ENCODE measurements around the gene SRRM4.
A peak's percentile ranks its signal among the peaks of the same experiment; 100 is the strongest.
"Not testable (repeated sequence)": the region's sequence is repeated elsewhere in the genome, so short reads cannot be mapped to it uniquely, and the experiment has no call there.

SRRM4 gene

DNA sequence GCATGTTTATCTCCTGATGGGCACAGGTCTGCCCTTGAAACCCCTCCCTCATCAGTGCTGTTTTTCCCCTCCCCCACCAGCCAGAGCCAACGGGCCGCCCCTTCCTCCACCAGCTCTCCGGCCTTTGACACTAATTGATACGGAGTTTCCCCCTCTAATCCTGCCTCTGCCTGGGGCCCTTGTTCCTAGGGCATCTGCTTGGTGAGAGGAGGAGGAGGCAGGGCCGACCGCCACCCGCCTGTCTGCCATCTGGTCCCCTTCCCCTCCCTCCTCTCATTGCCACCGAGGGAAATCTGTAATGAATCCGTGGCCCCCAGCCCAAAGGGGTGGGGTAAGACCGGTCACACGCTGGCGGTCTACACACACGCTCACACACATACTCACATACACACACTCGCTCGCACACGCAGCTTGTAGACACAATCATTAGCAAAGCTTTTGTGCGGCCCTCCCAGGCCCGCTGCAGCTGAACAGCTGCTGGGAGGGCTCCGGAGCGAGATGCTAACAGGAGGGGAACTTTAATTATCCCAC is 27.4 kb downstream of the SRRM4 start:
- no peak for DNase-seq

DNA sequence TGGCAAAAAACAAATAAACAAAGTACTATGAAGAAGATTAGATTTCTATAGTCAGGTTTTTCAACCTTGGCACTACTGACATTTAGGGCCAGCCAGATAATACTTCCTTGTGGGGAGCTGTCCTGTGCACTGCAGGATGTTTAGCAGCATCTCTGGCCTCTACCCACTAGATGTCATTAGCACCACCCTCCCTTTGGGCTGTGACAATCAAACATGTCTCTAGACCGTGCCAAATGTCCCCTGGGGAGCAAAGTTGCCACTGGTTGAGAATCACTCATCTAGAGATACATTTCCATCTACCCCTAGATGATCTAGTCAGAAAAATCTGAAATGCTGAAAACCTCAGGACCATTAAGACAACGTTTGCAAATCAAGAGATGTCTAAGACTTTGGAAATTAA is 29.9 kb downstream of the SRRM4 start:
- DNase-seq: no peak

DNA sequence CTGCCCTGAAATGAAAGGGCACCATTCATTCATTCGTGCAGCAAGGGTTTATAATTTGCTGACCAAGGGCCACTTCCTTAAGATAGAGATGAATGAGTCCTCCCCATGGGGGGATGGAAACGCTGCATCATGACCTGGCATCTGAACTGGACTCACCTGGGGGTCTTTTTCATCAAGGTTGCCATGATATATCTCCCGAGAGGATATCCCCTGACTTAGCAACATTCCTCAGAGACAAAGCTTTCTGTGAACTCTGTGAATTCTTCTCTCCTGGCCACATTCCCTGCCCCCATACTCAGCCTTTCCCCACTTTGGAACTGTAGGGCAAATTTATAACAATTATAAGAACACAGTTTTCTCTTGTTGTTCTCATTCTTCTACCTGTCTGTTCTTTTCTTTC is 30.8 kb downstream of the SRRM4 start:
- DNase-seq: no peak

DNA sequence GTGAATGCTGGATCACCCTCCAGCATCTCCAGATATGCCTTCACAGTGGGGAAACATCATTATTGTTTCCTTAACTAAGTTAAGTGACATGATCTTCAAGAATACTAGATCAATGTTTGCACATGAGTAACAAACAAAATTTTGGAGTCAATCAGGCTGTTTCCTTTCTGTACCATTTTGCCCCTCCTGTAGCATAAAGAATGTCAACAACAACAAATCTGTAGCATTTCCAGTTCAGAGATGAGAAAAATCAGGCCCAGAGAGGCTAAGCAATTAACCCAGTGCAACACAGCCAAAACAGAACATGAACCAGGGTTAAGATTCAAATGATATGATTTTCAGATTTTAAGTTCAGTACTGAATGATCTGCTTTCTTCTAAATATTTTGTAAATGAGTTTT is 31.7 kb downstream of the SRRM4 start:
- DNase-seq: no peak

DNA sequence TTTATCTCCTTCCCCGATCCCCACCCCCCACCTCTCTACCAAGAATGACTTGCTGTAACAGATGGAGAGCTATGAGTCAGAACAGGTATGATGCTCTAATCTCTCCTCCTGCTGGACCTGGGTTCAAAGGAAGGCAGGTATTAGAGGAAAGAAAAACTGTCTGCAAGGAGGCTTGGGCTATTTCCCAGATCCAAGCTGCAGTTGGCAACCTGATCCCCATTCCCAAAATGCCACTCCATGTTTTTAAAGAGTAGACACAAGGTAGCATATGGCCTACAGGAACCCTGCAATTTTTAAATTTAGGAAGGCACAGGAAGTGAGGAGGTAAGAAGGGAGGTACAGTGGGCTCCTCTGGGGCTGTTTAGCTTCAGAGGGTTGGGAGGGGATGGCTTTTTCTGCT is 33.0 kb downstream of the SRRM4 start:
- no peak for DNase-seq

DNA sequence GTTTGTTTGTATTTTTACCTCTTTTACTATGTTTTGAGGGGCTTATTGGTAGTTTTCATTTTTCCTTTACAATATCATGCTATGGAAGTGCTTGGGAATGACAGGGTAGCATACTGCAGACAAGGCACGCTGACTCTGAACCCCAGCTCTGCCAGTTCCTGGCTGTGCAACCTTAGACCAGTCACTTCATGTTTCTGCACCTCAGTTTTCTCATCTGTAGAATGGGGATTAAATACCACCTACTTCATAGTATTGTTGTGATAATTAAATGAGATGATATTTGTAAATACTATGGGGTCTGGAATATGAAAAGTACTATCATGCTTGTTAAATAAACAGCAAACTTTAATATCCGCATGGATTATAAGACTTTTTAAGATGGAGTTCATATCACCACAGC is 35.4 kb downstream of the SRRM4 start:
- no peak for DNase-seq

DNA sequence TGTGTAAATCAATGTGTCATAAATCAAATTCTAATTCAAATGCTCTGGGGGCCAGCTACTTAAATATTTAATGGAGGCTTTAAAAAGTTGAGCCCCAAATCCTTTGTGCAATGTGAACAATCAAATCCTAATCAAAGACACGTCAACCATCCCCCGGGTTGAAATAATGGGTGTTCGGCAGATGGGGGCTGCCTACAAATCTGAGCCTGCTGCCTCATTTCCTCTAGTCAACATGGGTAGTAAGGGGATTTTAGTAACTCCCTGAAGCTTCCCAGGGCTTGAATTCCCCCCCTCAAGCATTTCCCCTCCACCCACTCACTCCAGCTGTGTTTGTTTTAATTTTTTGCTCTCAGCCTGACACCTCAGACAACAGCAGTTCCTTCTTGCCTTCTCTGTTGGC is 37.8 kb downstream of the SRRM4 start:
- no peak for DNase-seq

DNA sequence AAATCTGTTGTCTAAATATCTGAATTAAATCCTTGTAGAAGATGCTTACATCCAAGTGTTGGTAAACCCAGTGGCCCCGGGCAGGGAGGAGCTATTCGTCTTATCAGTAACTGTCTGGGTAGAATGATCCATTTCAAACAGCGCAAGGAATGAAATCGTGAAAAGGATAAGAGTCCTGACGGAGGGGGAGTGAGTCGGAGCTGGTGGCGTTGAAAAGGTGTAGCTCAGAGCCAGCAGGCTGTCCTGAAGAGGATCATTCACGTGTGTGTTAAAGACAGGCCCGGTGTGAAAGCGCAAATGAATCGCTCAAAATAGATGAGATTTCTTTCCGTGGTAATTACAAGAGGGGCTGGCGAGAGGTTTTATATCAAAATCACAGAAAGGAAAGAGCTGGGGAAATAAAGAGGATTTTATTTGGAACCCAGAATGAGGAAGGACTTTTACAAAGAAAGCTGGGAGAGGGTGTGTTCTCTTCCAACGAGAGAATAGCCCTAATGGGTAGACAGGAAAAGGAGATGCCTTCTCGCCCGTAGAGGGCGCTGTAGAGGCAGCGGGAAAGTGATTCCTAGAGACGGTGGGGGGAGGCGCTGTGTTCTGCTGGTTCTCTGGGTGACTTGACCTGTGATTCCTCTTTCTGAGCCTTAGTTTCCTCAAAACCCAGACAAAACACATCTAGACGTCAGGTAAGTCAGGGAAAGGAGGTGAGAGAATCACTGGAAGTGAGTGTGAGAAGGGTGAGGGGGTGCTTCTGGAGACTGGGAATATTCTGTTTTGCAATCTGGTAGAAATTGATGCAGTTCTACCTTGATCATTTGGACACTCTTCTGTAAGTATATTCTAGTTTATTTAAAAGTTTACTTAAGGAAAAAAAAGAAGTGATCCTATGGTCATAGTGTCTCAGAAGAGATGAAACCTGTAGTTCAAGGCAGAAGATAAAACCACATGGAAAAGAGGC is 39.3 kb downstream of the SRRM4 start:
- peak; percentile 1 for DNase-seq

DNA sequence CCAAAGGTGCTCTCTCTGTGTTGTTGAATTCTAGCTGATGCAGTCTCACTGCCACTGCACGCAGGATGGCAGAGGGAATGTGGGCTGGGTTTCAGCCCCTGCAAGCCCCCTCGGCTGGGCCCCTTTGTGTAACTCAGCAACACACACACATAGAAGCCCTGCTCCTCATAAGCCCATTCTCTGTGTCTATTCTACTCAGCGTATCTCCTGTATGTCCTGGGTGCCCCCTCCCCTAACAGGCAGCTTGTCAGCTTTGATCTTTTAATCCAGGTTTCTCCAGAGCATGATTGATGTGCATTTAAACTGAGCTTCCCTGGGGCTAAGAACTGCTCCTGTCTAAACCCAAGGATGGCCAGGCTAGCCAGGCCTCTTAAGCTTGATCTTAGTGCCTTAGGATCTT is 43.0 kb downstream of the SRRM4 start:
- DNase-seq: no peak

DNA sequence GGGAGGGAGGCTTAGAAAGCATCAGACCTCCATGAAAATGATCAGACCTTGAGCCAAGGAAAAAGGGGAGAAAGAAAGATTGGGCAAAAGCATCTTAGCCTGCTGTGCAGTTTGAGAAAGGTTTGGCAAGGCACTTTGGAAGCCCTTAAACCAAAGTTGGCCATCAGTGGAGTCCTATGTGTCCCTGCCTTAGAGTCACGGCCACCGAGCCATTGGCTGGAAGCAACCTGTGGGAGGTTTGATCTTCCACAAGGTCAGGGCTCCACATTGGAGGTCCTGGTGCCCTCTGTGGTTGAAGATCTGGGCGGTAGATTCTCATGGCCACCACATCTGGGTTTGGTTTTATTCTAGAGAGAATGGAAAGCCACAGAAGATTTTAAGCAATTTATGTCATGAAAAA is 44.4 kb downstream of the SRRM4 start:
- DNase-seq: no peak

DNA sequence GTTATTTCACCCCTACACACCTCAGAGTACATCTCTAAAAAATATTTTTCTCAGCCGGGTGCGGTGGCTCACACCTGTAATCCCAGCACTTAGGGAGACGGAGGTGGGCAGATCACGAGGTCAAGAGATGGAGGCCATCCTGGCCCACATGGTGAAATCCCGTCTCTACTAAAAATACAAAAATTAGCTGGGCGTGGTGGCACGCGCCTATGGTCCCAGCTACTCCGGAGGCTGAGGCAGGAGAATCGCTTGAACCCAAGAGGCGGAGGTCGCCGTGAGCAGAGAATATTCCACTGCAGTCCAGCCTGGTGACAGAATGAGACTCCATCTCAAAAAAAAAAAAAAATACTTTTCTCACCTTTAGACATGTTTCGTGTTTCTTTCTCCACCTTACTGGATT is 52.0 kb downstream of the SRRM4 start:
- DNase-seq: not testable (repeated sequence)

DNA sequence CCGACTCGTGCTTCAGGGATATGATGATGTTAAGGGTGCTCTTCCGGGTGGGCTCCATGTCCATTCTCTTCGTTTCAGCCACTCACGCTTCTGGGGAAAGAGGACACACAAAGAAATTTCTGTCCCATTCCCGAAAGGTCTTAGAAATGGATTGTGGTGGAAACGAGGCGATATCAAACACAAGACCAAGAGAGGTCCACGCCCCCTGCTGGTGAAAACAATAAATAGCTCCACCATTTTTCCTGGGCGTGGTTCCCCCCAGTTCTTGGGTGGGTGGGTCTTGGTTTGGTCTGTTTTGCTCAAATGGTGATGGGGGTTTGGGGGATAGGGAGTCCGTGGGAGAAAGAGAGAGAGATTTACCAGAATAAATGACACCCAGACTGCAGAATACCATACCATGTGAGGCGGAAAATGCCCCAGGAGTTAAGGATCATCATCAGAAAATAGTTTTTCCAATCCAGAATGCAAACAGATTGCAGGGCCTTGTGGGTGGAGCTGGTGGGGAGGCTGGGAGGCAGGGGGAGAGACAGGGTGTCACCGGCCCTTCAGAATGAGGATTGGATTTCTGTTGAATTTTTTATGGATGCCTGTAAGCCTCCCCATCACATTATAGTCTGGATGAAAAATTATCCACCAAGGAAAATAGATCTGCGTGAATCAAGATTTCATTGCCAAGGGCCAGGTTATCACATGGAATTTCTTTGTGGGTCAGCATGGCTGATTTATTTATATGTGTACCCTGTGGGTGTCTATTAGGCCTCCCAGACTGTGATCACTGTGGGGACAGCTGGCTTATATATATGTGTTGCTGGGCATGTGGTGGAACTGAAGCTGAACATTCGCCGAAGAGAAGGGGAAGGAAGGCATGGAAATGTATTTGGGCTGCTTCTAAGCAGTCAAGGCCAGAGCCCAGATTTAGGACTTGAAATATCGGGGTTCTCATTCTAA is 55.8 kb downstream of the SRRM4 start:
- peak; percentile 24 for DNase-seq

DNA sequence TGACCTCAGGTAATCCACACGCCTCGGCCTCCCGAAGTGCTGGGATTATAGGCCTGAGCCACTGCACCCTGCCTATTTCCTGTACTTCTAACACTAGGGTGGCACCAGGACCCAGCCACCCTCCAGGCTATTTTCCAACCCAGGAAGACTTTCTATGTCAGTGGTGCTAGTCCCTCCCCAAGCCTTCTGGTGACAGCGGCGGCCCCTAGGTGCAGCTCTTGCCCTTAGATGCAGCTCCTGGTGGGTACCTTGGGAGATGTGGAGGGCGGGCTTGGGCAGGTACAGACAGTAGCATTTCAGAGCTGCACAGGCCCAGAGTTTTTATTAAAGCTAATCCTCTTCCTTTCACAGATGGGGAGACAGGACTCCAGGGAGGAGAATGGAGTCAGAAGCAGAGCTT is 62.8 kb downstream of the SRRM4 start:
- no peak for DNase-seq

DNA sequence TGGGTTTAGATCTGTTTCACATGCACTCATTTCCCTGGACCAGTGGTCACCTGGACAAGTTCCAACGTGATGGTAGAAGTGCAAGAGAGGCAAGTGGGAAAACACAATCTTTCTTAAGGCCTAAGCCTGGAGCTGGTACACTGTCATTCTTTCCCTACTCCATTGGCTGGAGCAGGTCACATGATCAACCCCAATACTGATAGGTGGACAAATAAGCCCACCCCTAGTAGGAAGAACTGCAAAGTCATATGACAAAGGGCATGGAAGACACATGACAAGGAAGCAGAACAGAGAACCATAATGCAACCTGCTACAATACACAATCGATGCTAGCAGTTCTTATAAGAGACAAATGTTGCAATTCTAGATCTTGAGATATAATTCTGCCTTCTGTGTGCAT is 66.3 kb downstream of the SRRM4 start:
- no peak for DNase-seq

DNA sequence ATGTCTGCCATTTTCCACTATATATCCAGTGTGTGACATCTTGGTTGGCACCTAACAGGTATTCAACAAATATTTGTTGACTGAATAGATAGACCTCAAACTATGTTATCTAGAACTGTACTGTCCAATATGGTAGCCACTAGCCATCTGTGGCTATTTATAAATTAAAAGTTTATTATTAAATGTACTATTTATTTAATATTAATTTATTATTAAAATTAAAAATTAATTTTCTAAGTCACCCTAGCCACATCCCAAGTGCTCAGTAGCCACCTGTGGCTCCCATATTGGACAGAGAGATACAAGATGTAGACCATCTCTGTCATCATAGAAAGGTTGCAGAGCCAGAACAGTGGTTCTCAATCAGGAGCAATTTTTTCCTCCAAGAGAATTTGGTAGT is 69.3 kb downstream of the SRRM4 start:
- DNase-seq: no peak

DNA sequence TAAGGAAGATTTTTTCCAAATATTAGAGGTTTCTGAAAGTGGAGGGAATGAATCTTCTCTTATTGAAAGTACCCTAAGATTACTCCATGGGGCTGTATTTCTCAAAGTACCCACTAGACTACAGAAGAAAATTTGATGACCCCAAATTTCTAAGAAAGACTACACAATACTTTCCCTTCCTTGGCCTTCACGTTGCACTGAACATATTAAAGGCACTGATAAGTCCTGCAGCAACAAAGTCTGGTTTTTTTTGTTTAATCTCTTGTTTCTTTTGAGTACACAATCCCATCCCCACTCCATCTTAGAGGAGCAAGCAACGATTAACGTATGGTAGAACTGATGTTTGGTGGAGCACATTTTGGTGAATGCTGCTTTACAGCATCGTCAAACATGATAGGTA is 70.1 kb downstream of the SRRM4 start:
- DNase-seq: no peak

DNA sequence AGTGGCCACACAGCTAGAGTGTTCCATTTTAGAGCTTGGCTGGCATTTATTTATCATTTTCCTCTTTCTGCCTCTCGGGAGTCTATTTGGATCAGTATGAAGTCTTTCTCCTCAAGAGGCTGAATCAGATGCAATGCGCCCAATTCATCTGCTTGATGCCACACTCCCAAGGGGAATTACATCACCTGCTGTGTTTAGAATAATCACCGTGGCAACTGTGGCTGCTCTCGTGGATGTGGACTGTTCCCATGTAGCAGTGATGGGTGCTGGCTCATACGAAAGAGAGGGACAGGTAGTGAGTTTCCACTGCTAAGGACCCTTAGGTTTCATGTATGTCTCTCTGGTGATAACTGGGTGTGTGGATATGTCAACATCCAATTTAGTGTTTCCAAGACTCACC is 70.7 kb downstream of the SRRM4 start:
- DNase-seq: no peak

DNA sequence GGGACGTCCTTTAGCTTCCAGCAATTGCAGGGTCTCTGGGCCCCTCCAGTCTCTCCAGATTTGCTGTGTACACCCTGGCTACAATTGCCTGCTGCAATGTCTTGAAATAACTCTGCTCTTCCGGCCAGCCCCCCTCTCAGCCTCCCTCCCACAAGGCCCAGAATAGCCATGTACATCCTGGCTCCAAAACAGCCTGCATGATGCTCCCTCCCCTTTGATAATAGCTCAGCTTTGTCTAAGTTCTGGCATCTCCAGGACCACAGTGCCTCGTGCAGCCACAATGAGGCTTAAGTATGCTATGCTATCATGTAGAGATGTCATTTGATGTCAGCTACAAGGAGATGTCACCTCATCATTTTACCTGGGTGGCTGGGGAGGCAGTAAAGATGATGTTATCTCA is 74.6 kb downstream of the SRRM4 start:
- no peak for DNase-seq

DNA sequence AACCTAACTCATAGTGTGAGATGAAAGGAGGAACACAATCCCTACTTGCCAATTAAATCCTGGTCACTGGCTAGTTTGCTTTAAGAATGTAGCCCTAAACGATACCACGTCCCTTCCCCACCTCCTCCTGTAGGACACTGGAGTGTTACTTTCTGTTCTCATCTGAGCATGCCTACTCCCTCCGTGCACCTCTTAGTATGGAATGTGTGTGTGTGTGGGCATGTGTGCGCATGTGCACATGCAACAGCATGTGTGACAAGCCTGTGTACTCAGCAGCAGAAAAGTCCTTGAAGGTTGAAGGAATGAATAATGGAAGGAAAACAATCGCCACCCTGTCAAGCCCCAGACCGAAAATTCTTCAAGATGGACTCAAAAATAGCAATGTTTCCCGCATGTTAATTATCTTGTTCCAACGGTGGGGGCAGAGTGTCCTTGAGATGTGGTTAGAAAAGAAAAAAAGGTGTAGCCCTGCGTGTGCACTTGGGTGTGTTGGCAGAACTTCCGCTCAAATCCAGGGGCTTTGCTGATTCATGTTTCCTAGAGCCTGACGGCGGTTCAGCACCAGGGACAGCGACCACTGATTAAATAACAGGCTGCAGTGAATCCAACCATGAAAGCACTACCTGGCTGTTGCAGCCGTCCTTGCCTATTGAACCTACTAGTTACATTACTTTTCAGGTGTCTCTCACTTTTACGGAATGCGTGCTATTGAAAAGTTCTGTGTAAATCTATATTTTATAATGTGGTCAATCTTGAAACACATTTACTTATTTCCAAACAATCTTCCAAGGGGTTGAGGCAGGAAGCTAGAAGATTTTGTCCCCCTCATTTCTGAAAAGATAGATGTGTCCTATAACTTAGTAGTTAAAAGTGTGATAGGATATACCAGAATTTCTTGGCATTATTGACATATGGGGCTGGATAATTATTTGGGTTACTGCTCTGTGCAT is 79.8 kb downstream of the SRRM4 start:
- DNase-seq: peak; percentile 14

DNA sequence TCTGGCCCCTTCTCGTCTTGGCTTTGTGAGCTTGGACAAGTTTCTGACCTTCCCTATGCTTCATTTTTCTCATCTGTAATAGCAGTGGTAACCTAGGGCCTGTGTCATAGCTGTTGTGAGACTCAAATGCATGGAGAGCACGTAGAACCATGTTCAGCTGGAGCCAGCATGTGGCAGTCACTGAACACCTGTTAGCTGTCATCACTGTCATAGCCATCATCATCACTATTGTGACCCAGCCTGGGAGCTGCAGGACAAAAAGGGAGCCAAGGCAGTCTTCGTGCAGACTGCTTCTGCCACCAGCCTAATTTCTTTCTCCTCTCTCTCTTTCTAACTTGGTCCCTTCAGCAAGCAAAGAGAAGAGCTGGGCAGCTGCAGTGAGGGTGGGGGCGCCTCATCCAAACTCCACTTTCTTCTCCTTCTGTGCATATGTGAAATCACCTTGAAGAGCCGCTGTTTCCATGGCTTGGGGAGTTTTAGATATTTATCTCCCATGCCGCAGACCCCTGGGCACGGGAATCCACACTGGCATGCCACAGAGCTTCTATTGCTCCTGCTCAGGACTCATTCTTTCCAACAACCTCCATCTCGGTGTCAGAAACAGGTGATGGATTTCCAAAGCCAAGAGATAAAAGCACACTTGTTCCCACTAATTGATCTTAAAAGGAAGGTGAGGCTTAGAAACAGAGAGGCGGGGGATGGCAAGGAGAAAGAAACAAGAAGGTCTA is 87.0 kb downstream of the SRRM4 start:
- no peak for DNase-seq

DNA sequence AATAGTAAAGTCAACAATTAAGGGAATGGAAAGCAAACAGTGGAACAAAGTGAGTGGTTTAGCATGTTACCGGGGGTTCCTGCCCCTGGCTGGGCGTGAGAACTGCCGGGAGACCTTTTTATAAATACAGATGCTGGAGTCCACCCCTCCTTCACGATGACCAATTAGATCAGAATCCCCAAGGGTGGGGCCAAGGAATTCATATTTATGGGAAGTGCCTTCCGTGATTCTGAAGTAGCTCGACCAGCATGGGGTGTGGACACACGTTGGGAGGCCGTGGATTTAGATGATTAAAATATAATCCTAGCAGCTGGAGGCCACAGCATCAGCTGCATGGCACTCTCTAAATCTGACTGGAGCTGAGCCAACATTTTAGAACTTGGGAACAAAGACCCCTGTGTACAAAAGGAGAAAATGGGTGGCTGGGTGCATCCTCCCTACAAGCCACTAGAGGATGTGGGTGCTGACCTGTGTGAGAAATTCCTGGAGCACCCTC is 87.9 kb downstream of the SRRM4 start:
- DNase-seq: no peak

DNA sequence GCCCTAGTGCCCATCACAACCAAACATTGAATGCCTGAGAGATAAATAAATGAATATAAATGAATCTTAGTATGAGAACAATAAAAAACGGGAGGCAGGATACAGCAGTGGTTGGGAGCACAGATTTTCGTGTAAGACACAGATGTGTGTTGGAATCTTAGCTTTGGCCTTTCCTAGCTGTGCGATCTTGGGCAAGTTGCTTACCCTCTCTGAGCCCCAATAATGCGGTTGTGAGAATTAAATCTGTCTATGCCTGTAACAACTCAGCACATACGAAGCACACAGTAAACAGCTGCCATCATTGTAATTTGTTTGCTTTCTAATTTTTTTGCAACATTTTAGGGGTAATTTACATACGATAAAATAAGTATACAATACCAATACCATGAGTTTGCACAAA is 89.8 kb downstream of the SRRM4 start:
- DNase-seq: no peak
